Amniotic epithelial cell (primary cell): ENCODE data around the gene PPDPF.

Source experiments
- DNase-seq: peaks from one replicate; pipeline ENCODE4 v3.0.0-alpha.2; 2010; ENCODE audit warnings: low read depth

The PPDPF gene

GRCh38 chr20:63522091-63522868 is 1.7 kb downstream of the PPDPF start:
- no peak for DNase-seq

- DNase-seq: no peak
Observed at GRCh38 chr20:63522981-63523611, 2.5 kb downstream of the PPDPF start.

GRCh38 chr20:63525185-63525584 is 4.6 kb downstream of the PPDPF start:
- no peak for DNase-seq

- no peak for DNase-seq
Observed at GRCh38 chr20:63525971-63526370, 5.4 kb downstream of the PPDPF start.

- no peak for DNase-seq
Observed at GRCh38 chr20:63527184-63527583, 6.6 kb downstream of the PPDPF start.

GRCh38 chr20:63529180-63529860 is 8.8 kb downstream of the PPDPF start:
- DNase-seq: no peak

- no peak for DNase-seq
Observed at GRCh38 chr20:63529861-63530787, 9.6 kb downstream of the PPDPF start.

GRCh38 chr20:63530788-63531160 is 10.2 kb downstream of the PPDPF start:
- DNase-seq: no peak

GRCh38 chr20:63531686-63532448 is 11.3 kb downstream of the PPDPF start:
- no peak for DNase-seq

GRCh38 chr20:63532449-63532971 is 11.9 kb downstream of the PPDPF start:
- DNase-seq: no peak

GRCh38 chr20:63533388-63533787 is 12.8 kb downstream of the PPDPF start:
- no peak for DNase-seq

GRCh38 chr20:63533871-63534393 is 13.4 kb downstream of the PPDPF start:
- DNase-seq: no peak

- DNase-seq: no peak
Observed at GRCh38 chr20:63534427-63534830, 13.9 kb downstream of the PPDPF start.

GRCh38 chr20:63534831-63535651 is 14.5 kb downstream of the PPDPF start:
- no peak for DNase-seq

GRCh38 chr20:63536241-63536977 is 15.8 kb downstream of the PPDPF start:
- DNase-seq: peak; percentile 33

GRCh38 chr20:63536997-63537524 is 16.5 kb downstream of the PPDPF start, which contains the start of gene PTK6:
Gene PTK6, minus strand, starts transcription at chr20:63537376. Its CDS starts 62 bp downstream, at chr20:63537314.
- no peak for DNase-seq

GRCh38 chr20:63537525-63538203 is 17.1 kb downstream of the PPDPF start:
- peak; percentile 95 for DNase-seq
